K562 (cell line): Measurements from ENCODE around the gene RAB17. TPM values are rescaled to one million over a fixed set of nuclear protein-coding genes. Genes with fewer than 3 reads are reported as not detected.
A peak's percentile ranks its signal among the peaks of the same experiment; 100 is the strongest.
"Not testable (repeated sequence)": the region's sequence is repeated elsewhere in the genome, so short reads cannot be mapped to it uniquely, and the experiment has no call there.

Experiments used
- ATAC-seq: fragments of 200-7000 bp; cut with Tn5 transposase; 3 replicates; pipeline ENCODE4 v1.9.1; 2020; ENCODE audit warnings: moderate library complexity
- BruUV-seq: library from RNA; stranded (reverse); fragments of 400-500 nt; replicated peaks from 2 replicates; lab custom pipeline; 2021; lab: Mats Ljungman, UMichigan
- CTCF ChIA-PET: fragments of 300-600 bp; formaldehyde crosslinking; extraction: SDS; loops from one replicate; lab custom pipeline; 2021; ENCODE audit warnings: low intra/inter-chr PET ratio; lab: Yijun Ruan, JAX
- POLR2A ChIA-PET: fragments of 300-600, 350-650 bp; sonication (Branson Sonifier 250); formaldehyde crosslinking; extraction: SDS; loops from one replicate; lab custom pipeline; 2021; ENCODE audit warnings: antibody characterized with exemption, inconsistent platforms; lab: Yijun Ruan, JAX
- DNase-seq, 4 experiments: peaks; one replicate each; pipeline versions ENCODE4 v3.0.0 to v3.0.0-alpha.2; 2011 to 2018; ENCODE audit warnings: low spot score in 3 of 4, mixed read lengths in 3 of 4; ENCODE audit errors: extremely low read depth in 1 of 4
- FAIRE-seq: peaks from 2 replicates; lab custom pipeline; 2011; peaks lifted over from hg19 to GRCh38; lab: Jason Lieb, UNC
- H2AFZ ChIP-seq: 2 replicates; pipeline ENCODE4 v1.6.0; 2011; ENCODE audit warnings: low read depth, low read length, control low read depth, inconsistent platforms
- H3K27ac ChIP-seq: fragments of 200-600 bp; 3 replicates; pipeline ENCODE4 v1.8.0; 2011; ENCODE audit warnings: low read depth, mild to moderate bottlenecking, control low read depth, inconsistent platforms, low read length, moderate library complexity, mixed read lengths; ENCODE audit errors: extremely low read depth
- H3K27me3 ChIP-seq, 2 experiments: fragments of 300-600 bp in 1 of 2; 2 replicates in 1 of 2; 3 replicates in 1 of 2; pipeline versions ENCODE4 v1.6.0 to v1.8.0; 2011; ENCODE audit warnings: inconsistent platforms in 2 of 2, low read length in 2 of 2, mild to moderate bottlenecking in 1 of 2, mixed read lengths in 1 of 2, moderate library complexity in 1 of 2; ENCODE audit not compliant: control insufficient read depth in 2 of 2, insufficient read depth in 2 of 2
- H3K36me3 ChIP-seq: fragments of 300-600 bp; 3 replicates; pipeline ENCODE4 v1.8.0; 2011; ENCODE audit warnings: mild to moderate bottlenecking, low read length, inconsistent platforms; ENCODE audit not compliant: control insufficient read depth, insufficient read depth
- H3K4me1 ChIP-seq, 2 experiments: fragments of 200-600 bp in 1 of 2; replicated peaks in 1 of 2; 2 replicates in 1 of 2; 3 replicates in 1 of 2; pipeline versions ENCODE4 v1.5.1 to v1.8.0; 2011; ENCODE audit warnings: inconsistent platforms in 2 of 2, low read length in 2 of 2, mild to moderate bottlenecking in 1 of 2, mixed read lengths in 1 of 2, moderate library complexity in 1 of 2; ENCODE audit not compliant: control insufficient read depth in 2 of 2, insufficient read depth in 2 of 2
- H3K4me2 ChIP-seq: 2 replicates; pipeline ENCODE4 v1.6.1; 2011; ENCODE audit warnings: low read length, control low read depth, inconsistent platforms, mixed read lengths; ENCODE audit not compliant: insufficient read depth
- H3K4me3 ChIP-seq: fragments of 200-600 bp; sonication (generic), shearing (Covaris generic); 2 replicates; pipeline ENCODE4 v1.5.1; 2016; ENCODE audit warnings: control low read depth, inconsistent platforms
- H3K79me2 ChIP-seq: fragments of 200-600 bp; 3 replicates; pipeline ENCODE4 v1.8.0; 2011; ENCODE audit warnings: low read length, inconsistent platforms; ENCODE audit not compliant: control insufficient read depth, insufficient read depth
- H3K9ac ChIP-seq, 2 experiments: 2 replicates each; pipeline versions ENCODE4 v1.6.0 to v1.6.1; 2011; ENCODE audit warnings: low read depth in 2 of 2, low read length in 2 of 2, control low read depth in 1 of 2, inconsistent platforms in 1 of 2, mild to moderate bottlenecking in 1 of 2, mixed read lengths in 1 of 2; ENCODE audit not compliant: insufficient read depth in 1 of 2
- H3K9me1 ChIP-seq: one replicate; pipeline ENCODE4 v1.6.0; 2011; ENCODE audit warnings: inconsistent platforms, mild to moderate bottlenecking, low read length, moderate library complexity; ENCODE audit not compliant: control insufficient read depth, insufficient read depth
- H3K9me3 ChIP-seq: replicated peaks from 2 replicates; pipeline ENCODE4 v1.5.1; 2011; ENCODE audit warnings: low read depth, low read length, inconsistent platforms; ENCODE audit not compliant: control insufficient read depth, insufficient read depth
- H4K20me1 ChIP-seq: replicated peaks from 2 replicates; pipeline ENCODE4 v1.6.1; 2011; ENCODE audit warnings: low read length, inconsistent platforms, mixed read lengths; ENCODE audit not compliant: control insufficient read depth, insufficient read depth
- CTCF ChIP-seq, 3 experiments: IDR thresholded peaks in 2 of 3; conservative IDR thresholded peaks in 1 of 3; 2 replicates each; pipeline ENCODE4 v1.5.1; 2011 to 2012; ENCODE audit warnings: low read length in 3 of 3, mild to moderate bottlenecking in 3 of 3, control low read depth in 2 of 3, improper control_type of control experiment in 1 of 3, inconsistent platforms in 1 of 3, low read depth in 1 of 3, mixed read lengths in 1 of 3, moderate library complexity in 1 of 3; ENCODE audit not compliant: insufficient read depth in 2 of 3
- RAD21 ChIP-seq, 2 experiments: fragments of 250-450 bp in 1 of 2; fragments of 450-650 bp in 1 of 2; sonication (Bioruptor Pico) in 1 of 2; formaldehyde crosslinking in 1 of 2; IDR thresholded peaks in 1 of 2; conservative IDR thresholded peaks in 1 of 2; 2 replicates each; pipeline versions ENCODE4 v1.4.0 to v1.8.0; 2020 to 2022; ENCODE audit warnings: mild to moderate bottlenecking in 2 of 2, moderate library complexity in 1 of 2
- ZNF449 ChIP-seq: fragments of 250-450 bp; sonication (Bioruptor Pico); IDR thresholded peaks from 2 replicates; pipeline ENCODE4 v1.8.0; 2022; ENCODE audit warnings: moderate library complexity, mild to moderate bottlenecking, inconsistent platforms
- WGBS: fragments of 100-300 bp; shearing (Covaris generic); methylation state at CpG from one replicate; pipeline ENCODE4 v1.1.6; 2016; ENCODE audit warnings: low coverage, mixed read lengths; ENCODE audit not compliant: insufficient coverage; ENCODE audit errors: missing lambda C conversion rate; 5-methylcytosine and 5-hydroxymethylcytosine counted together
- in situ Hi-C: fragments of 300-500 bp; cut with MboI; formaldehyde crosslinking; loops from 4 replicates; pipeline ENCODE4 v1.15.0; 2018; ENCODE audit warnings: inconsistent platforms, mixed read lengths
- intact Hi-C: fragments of 100-400 bp; cut with micrococcal nuclease; formaldehyde crosslinking; loops from 2 replicates; pipeline ENCODE4 v1.14.2; 2022
- polyA plus RNA-seq, 8 experiments: library from polyadenylated mRNA; depleted of rRNA in 4 of 8; stranded (reverse) in 5 of 8; unstranded in 3 of 8; fragments of >200 nt; fragmentation: Nextera tagmentation in 2 of 8; fragmentation: Illumina TruSeq in 1 of 8; extraction: Ambion mirVana in 2 of 8; extraction: Trizol in 1 of 8; gene quantifications; 2 replicates each; pipeline versions ENCODE4 v1.2.1 to v1.2.3, GENCODE V29; 2011 to 2014; ENCODE audit warnings: inconsistent platforms in 1 of 8, missing spikeins in 1 of 8
- total RNA-seq, 7 experiments: library from RNA; depleted of rRNA in 6 of 7; stranded (reverse); fragments of >200 nt in 6 of 7; fragmentation: Illumina TruSeq in 2 of 7; extraction: Trizol in 2 of 7; gene quantifications; 2 replicates each; pipeline versions ENCODE4 v1.2.1 to v1.2.3, GENCODE V29; 2011 to 2021; ENCODE audit warnings: low replicate concordance in 1 of 7

Gene RAB17
- total and polyA plus RNA-seq, 9 of the 15 experiments (the other 6 are each of a cell fraction or from before 2014, with no cell fraction given), result 0.13 TPM; not detected in 8

DNA sequence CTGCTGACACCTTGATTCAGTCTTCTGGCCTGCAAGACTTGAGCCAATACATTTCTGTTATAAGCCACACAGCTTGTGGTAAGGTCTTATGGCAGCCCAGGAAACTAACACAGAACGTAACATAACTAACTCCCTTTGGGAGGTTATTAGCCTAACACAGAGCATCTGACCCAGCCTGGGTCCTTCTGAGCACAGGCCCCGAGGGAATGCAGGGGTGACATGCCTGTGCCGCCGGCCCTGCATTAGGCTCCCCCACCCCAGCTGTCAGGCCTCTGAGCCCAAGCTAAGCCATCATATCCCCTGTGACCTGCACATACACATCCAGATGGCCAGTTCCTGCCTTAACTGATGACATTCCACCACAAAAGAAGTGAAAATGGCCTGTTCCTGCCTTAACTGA is 16.0 kb upstream of the RAB17 start:
- H3K4me3 ChIP-seq, ATAC-seq, BruUV-seq, CTCF ChIA-PET, H3K36me3 ChIP-seq, in situ Hi-C loops, H3K9ac ChIP-seq, H4K20me1 ChIP-seq, intact Hi-C loops, FAIRE-seq, H3K9me1 ChIP-seq, H2AFZ ChIP-seq, DNase-seq, H3K79me2 ChIP-seq, H3K4me1 ChIP-seq, H3K9me3 ChIP-seq, H3K27ac ChIP-seq, H3K4me2 ChIP-seq: not testable (repeated sequence)
- WGBS, result 11% methylated on average over 4 of the region's 4 CpGs
- H3K27me3 ChIP-seq, result peaks cover 2 to 32% of the 10 kb centered on the region in 2 experiments
- POLR2A ChIA-PET, result interaction anchor here (0.6 kb wide), 2 partner anchors 71 to 96 kb away, joined by 3 to 4 read pairs; no protein-coding TSS in a partner anchor

DNA sequence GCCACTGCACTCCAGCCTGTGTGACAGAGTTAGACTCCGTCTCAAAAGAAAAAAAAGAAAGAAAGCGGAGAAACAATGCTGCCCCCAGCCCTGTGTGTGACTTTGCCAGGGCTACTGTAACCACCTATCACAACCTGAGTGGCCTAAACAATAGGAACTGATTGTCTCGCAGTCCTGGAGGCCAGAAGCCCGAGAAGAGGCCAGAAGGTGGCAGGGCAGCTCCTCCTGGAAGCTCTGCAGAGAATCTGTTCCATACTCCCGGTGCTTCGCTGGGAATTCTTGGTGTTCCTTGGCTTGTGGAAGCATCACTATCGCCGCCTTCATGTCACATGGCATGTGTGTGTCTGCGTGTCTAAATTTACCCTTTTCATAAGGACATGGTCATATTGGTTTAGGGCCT is 14.4 kb upstream of the RAB17 start:
- Histone ChIP-seq H3K9ac (no peak overlapping the region), H3K9me1 (no peaks in the 10 kb centered on the region), H3K4me2 (no peak overlapping the region), H3K27ac (no peak overlapping the region), H3K36me3 (no peaks in the 10 kb centered on the region), H4K20me1 (no peaks in the 10 kb centered on the region), H2AFZ (no peak overlapping the region), H3K79me2 (no peaks in the 10 kb centered on the region), H3K9me3 (no peaks in the 10 kb centered on the region), H3K4me1 (no peaks in the 10 kb centered on the region), H3K27me3 (peaks cover 8 to 48% of the 10 kb centered on the region in 2 experiments), H3K4me3 (no peak overlapping the region)
- FAIRE-seq (no peak), DNase-seq (no peak), ATAC-seq (peak; percentile 49; the same call in 1 of the 3 replicates)
- no TSS peak for BruUV-seq
- TF ChIP-seq CTCF (IDR thresholded peaks at IDR 0.05 in 2 of 3, conservative IDR thresholded peaks at IDR 0.05 in 1 of 3; ENCODE audit: insufficient read depth in 2 of 3, low read depth in 1 of 3, low read length in 3 of 3) (peak in 2 of 3 experiments; percentile 14 to 24; a peak in 1 of 6 replicates), RAD21 (CRISPR knock-in tag; conservative IDR thresholded peaks at IDR 0.05 in 1 of 2, IDR thresholded peaks at IDR 0.05 in 1 of 2) (peak in 1 of 2 experiments; percentile 25; a peak in 1 of 4 replicates), ZNF449 (CRISPR knock-in tag) (no peak)
- intact Hi-C loops, result no loop called here
- CTCF ChIA-PET, result interaction anchor here (1.2 kb wide), 1 partner anchor 140 kb away, joined by 3 read pairs; no protein-coding TSS in a partner anchor
- in situ Hi-C loops, result no loop called here
- WGBS, result 8% methylated on average over 6 of the region's 9 CpGs
- POLR2A ChIA-PET, result interaction anchor here (0.5 to 0.6 kb wide), 2 partner anchors 180 to 202 kb away, joined by 3 read pairs; no protein-coding TSS in a partner anchor
